Activated CD4-positive, CD25-positive, alpha-beta regulatory T cell treated with anti-CD3 and anti-CD28 coated beads, Interleukin-2, amount 50 U/mL, for 16 hours (primary cell): Measurements from ENCODE around the gene SERPINB7.
"Not testable (repeated sequence)": the region's sequence is repeated elsewhere in the genome, so short reads cannot be mapped to it uniquely, and the experiment has no call there.

Experiments
- DNase-seq: peaks from one replicate; pipeline ENCODE4 v3.0.0-alpha.2; 2020; ENCODE audit warnings: low read depth, low spot score

SERPINB7 gene

GRCh38 chr18:63775166-63775730, at the start of gene SERPINB7:
TSS of gene SERPINB7 (plus strand) at chr18:63775418. CDS start at chr18:63782373, 6,955 bp downstream.
- DNase-seq, result no peak

- no peak for DNase-seq
Measured at GRCh38 chr18:63725682-63726480, 49.3 kb upstream of the SERPINB7 start.

GRCh38 chr18:63730773-63731172, 44.4 kb upstream of the SERPINB7 start:
- no peak for DNase-seq

GRCh38 chr18:63731215-63731614, 44.0 kb upstream of the SERPINB7 start:
- no peak for DNase-seq

- DNase-seq, result no peak
Measured at GRCh38 chr18:63736876-63737275, 38.3 kb upstream of the SERPINB7 start.

- DNase-seq, result no peak
Measured at GRCh38 chr18:63741769-63742168, 33.4 kb upstream of the SERPINB7 start.

GRCh38 chr18:63747006-63747405, 28.2 kb upstream of the SERPINB7 start:
- DNase-seq, result no peak

GRCh38 chr18:63749489-63749888, 25.7 kb upstream of the SERPINB7 start:
- no peak for DNase-seq

- DNase-seq, result no peak
Measured at GRCh38 chr18:63752636-63753035, 22.6 kb upstream of the SERPINB7 start.

- no peak for DNase-seq
Measured at GRCh38 chr18:63753676-63754075, 21.5 kb upstream of the SERPINB7 start.

- no peak for DNase-seq
Measured at GRCh38 chr18:63757541-63757940, 17.7 kb upstream of the SERPINB7 start.

- DNase-seq, result no peak
Measured at GRCh38 chr18:63758615-63759240, 16.5 kb upstream of the SERPINB7 start.

- DNase-seq, result not testable (repeated sequence)
Measured at GRCh38 chr18:63759786-63760185, 15.4 kb upstream of the SERPINB7 start.

GRCh38 chr18:63762518-63762917, 12.7 kb upstream of the SERPINB7 start:
- no peak for DNase-seq

GRCh38 chr18:63763831-63764600, 11.2 kb upstream of the SERPINB7 start:
- no peak for DNase-seq

- DNase-seq, result no peak
Measured at GRCh38 chr18:63765837-63766236, 9.4 kb upstream of the SERPINB7 start.

GRCh38 chr18:63773551-63773950, 1.7 kb upstream of the SERPINB7 start:
- DNase-seq, result no peak

GRCh38 chr18:63774511-63774910, 707 bp upstream of the SERPINB7 start:
- no peak for DNase-seq

- no peak for DNase-seq
Measured at GRCh38 chr18:63779386-63779785, 4.2 kb downstream of the SERPINB7 start.

GRCh38 chr18:63783394-63783793, 8.2 kb downstream of the SERPINB7 start:
- DNase-seq, result no peak

- no peak for DNase-seq
Measured at GRCh38 chr18:63784787-63785452, 9.7 kb downstream of the SERPINB7 start.

- no peak for DNase-seq
Measured at GRCh38 chr18:63787673-63788072, 12.5 kb downstream of the SERPINB7 start.
